ENCODE results near the gene COPE.

The COPE gene

DNA sequence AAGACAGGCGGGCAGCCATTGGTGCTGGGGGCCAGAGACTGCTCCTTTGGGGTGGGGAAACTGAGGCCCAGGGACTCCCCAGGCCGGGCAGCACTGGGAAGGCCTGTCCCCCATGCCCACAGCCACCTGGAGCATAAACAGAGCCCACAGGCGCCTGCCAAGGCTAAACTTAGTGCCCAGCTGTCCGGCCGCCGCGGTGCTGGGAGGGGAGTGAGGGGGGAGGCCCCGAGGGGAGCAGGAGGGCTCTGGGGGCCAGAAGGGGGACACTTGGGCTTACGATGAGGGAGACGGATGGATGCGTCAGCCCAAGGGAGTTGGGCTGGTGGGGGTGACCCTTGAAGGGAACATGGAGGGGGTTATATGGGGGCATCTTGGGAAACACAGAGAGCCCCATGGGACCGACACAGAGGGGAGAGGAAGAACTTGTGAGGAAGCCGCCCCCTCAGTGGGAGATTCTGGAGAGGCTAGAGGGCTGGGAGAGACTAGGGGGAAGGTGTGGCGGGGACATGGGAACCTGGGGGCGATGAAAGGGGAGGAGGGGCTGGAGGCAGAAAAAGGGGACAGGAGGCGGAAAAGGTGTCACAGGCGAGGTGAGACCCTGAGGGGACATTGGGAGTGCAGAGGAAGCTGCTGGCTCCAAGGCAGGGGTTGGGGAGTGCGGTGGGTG, 25.5 kb downstream of the COPE start:
- DNase-seq = no peak

DNA sequence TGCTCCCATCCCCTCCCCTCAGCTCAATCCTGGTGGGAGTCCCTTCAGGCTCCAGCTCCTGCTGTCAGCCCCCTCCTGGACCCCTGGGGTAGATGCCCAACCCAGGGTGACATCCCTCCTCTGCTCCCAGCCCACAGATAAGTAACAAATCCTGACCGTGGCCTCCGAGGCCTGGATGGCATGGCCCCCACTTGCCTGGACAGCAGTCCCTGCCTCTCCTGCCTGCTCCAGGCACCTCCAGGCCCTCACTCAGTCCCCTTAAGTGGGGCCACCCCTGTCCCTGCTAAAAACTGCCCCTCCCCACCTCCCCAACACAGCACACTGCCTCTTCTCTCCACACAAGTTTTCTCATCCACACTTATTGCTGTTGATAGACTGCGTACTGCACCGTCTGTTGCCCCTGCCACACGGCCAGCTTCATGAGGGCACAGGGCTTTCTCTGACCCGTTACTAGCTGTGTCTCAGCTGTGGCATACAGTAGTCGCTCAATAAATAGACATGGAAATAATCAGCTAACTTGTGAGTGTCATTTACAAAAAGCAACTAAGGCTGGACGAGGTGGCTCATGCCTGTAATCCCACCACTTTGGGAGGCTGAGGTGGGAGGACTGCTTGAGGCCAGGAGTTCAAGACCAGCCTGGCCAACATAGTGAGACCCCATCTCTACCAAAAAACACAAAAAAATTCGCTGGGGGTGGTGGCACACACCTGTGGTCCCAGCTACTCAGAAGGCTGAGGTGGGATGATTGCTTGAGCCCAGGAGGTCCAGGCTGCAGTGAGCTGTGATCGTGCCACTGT, 29.0 kb downstream of the COPE start:
- no peak for DNase-seq

DNA sequence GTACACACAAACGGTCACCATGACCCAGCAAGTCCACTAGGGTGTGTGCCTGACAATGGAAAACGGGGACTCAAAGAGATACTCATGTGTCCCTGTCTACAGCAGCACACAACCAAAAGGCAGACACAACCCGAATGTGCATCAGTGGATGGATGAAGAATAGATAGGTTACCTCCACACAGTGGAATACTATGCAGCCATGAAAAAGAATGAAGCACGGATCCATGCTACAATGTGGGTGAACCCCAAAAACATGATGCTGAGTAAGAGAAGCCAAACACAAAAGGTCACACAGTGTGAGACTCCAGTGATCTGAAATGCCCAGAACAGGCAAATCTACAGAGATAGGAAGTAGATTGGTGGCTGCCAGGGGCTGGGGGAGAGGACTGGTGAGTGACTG, 32.2 kb downstream of the COPE start:
- DNase-seq = no peak

DNA sequence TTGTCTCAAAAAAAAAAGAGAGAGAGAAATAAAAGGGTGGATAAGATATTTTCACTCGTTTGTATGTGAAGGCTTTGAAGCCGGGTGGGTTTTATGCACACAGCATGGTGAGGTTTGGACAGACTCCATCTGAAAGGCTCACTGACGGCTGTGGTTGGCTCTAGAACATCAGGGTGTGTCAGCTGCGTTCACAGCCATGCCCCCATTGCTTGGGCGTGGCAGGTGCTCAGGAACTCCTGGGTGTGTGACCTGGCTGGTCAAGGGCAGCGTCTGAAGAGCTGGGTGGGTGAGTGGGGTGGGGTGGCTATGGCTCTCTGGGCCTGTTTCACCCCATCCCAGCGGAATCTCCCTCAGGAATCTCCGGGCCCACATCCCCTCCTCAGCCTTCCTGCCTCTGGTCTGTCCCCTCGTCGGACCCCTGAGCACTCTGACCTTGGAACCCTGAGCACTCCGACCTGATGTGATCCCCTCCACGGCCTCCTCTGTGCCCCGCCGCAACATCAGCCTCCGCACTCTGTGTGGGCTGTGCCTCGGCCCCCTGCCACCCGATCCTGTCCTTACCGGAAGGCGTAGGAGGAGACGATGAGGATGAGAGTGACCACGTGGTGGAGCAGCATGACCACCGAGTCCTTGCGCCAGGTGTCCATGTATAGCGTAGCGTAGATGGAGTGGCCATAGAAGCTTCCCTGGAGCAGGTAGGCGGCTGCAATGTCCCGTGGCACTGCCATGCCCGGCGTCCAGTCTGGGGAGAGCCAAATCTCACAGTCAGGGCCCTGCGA, 35.5 kb downstream of the COPE start:
- DNase-seq = no peak

DNA sequence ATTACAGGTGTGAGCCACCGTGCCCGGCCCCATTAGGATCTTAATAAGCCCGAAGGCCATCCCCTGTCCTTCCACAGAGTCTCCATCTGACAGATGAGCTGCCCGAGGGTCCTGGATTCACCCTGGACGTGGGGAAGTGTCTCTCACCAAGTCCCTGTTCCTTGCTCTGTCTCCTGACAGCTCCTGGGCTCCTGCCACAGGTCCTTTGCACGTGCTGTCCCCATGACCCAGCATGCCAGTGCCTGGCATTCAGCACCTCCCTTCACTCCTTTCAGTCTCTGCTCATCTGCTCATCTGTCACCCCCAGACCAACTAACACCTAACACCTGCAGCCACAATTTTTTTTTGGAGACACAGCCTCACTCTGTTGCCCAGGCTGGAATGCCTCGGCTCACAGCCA, 37.7 kb downstream of the COPE start:
- DNase-seq = no peak

DNA sequence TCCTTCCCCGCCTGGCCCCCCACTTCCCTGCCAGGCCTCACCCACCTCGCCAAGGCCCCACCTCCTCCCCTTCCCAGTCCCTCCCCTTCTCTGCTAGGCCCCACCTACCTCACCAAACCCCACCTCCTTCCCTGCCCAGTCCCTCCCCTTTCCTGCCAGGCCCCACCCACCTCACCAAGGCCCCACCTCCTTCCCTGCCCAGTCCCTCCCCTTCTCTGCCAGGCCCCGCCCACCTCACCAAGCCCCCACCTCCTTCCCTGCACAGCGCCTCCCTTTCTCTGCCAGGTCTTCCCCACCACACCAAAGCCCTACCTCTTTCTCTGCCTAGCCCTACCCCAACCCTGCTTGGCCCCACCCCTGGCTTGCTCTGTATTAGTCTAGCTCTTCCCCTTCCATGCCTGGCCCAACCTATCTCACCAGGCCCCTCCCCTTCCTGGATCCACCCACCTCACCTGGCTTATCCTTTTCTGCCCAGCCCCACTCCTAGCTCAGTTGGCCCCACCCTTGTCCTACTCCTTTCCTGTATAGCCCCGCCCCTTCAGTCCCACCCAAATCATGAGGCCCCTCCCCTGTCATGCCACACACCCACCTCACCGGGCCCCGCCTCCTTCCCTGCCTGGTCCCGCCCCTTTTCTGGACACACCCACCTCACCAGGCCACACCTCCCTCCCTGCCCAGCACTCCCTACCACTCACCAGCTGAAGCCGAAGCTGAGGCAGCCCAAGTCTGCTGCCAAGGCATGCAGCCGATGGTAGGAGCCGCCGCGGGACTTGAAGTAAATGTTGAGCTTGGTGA, 39.4 kb downstream of the COPE start:
- DNase-seq = no peak

DNA sequence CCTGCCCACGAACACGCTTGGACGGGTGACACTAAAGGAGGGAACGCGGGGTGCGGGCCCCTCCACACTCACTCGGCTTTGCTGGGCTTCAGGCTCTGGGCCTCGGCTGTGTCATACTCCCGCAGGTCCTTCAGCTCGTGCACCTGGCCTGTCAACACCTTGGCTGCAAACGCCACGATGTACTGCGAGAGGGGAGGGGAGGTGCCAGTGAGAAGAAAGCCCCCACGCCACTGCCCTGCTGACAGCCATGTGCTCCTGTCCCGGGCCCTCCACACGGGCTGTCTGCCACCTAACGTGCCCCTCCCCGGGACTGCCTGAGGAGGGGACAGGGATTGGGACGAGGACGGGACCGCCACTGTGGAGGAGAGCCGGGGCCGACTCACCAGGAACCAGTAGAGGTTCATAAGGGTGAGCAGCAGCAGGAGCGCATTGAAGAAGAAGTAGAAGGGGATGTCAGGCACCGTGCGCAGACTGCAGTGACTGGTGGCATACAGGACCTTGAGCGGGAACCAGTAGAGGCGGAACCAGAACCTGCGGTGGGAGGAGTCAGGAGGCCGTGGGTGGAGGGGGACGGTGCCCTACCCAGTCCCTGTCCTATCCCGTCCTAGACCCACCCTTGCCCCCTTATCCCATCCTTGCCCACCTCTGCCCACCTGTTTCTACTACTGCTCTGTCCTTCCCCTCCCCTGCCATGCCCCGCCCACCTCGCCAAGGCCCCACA, 40.2 kb downstream of the COPE start:
- no peak for DNase-seq

DNA sequence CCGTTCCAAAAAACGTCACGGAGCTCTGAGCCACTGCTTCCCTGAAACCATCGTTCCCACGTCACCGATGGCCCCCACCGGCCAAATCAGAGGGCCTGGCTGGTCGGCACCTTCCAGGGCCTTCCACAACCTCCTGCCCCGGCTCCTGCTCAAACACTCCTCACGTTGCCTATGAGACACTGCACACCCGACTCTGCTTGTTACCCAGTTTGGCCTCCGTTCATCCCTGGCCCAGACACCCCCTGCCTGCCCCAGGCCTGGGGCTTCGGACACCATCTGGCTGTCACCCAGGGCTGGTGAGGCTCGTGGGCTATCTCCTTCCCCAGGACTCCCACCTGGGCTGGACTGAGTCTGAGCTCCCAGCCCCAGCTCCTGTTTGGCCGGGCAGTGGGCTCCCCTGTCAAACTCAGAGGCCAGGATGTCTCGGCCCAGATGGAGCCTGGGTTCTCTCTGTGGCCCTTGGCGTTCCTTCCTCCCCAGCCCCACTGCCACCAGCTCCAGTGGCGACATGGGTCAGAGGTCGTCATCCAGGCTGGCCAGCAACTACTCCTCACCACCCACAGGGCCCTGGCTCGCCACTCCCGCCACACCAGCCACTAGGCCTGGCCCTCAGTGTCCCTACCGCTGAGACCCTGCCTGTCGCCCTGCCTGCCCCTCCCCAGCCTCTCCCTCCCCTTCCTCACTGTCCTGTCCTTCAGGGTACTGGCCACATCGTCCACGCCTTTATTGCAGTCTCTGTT, 41.0 kb downstream of the COPE start:
- DNase-seq = no peak

DNA sequence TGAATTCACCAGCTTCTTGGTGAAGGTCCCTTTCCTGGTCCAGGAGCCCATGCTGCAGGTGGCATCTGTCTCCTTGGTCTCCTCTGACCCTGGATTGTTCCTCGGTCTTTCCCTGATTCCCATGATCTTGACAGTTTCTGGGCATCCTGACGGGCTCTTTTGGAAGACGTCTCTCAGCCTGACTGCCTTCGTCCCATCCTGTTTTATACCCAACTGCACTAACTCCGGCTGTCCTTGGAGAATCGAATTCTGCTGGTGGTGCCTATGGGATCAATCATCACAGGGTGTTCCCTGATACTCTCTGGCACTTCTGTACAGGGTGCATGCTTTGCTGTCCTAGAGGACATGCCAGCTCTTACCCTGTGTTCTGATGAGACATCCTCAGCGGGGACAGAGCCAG, 42.3 kb downstream of the COPE start:
- no peak for DNase-seq

DNA sequence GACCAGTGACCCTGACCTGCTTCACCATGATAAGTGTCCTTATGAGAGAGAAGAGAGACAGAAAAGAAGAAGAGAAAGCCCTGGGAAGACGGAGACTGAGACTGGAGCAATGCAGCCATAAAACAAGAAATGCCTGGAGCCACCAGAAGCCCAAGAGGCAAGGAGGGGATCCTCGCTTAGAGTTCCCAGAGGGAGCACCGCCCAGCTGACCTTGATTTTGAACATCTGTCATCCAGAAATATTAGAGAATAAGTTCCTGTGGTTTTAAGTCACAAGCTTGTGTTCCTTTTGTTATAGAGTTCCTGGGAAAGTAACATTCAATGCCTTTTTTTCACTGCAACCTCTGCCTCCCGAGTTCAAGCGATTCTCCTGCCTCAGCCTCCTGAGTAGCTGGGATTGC, 43.5 kb downstream of the COPE start:
- no peak for DNase-seq

DNA sequence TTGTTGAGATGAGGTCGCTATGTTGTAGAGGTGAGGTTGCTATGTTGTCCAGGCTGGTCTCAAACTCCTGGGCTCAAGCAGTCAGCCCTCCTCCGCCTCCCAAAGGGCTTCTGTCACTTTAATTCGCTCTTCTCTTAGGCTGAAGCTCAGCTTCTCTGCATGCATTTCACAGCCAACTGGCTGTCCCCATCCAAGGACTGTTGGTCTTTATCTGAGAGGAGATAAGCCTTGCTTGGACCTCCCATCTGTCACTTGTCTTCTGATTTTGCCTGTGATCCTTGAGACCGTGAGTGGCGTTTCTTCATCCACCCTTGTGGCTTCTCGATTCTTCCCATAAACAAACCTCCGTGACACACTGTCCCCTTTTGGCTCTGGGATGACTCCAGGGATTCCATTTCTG, 47.6 kb downstream of the COPE start:
- peak; percentile 35 for DNase-seq

DNA sequence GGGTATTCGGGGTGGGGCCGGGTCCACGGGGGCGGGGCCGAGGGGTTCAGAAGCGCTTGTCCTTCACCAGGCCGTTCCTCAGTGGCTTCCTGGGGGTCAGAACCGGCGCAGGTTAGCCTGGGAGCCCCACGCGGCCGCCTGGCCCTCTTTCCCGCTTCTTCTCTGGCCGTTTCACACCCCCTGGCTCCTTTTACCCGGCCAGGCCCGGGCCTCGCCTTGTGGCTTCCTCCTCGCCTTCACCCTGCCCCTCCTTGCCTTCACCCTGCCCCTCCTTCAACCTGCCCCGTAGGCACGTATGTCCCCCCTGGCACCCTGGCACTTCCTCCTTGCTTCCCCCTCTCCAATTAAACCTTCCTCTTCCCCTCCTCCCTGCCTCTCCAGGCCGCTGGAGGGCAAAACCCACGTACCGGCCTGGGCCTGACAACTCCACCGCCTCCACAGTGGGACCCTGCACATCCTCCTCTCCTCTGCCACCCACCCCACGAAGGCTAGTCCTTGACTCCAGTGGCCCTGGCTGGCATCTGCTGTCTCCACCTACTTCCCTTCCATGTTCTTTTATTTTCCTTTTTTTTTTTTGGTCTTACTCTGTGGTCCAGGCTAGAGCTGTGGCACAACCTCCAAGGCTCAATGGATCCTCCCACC, 48.5 kb downstream of the COPE start:
- no peak for DNase-seq

DNA sequence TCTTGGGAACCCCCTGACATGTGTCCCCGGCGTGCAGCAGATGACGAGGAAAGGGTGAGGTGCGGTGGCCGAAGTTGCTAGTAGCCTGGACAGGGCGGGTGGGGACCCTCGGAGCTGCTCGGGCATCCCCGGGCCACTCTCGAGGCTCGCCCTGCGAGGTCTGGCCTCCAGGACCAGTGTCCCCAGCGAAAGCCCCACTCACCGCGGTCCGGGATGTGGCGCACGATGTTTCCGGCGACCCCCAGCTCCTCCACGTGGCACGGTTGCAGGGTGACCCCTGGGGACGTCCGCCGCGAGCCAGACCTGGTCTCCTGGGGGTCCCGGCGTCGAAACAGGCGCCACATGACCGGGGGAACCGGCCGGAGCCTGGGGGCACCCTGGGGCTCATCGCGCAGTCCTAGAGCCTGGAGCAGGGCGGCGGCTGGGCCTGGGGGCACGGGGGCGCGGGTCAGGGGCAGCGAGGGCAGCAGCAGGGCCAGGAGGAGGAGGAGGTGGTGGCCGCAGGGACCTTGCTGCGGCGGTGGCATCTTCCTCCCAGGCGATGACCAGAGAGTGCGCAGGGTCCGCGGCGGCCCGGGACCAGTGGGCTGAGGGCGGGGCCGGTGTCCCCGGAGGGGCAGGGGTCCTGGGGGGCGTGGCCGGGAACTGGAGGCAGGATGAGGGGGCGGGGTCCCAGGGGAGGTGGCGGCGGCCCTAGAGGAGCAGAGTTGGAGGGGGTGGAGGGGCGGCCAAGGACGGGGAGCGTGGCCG, 49.2 kb downstream of the COPE start:
- DNase-seq = no peak

DNA sequence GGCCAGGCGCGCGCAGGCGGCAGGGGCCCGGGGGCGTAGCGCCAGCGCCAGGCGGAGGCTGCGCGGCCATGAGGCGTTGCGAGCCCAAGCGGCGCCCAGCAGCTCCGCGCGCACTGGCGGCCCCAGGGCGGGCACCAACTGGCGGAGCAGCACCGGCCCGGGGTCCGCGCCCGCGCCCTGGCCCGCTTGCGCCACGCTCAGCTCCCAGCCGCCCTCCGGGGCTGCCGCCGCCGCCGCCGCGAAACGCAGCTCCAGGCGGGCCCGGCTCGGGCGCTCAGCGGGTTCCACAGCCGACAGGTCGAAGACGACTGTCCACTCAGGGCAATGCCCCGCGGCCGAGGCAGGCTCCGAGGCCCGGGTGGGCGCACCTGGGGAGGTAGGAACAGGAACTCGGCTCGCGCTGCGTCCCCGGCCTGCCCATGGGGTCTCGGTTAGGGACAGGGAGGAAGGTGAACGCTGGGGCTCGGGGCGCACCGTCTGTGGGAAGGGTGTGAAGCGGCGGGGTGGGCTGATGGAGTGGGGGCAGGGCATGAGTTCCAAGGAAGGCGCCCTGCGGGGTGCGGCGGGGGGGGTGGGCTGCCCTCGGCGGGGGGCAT, 50.1 kb downstream of the COPE start:
- no peak for DNase-seq

DNA sequence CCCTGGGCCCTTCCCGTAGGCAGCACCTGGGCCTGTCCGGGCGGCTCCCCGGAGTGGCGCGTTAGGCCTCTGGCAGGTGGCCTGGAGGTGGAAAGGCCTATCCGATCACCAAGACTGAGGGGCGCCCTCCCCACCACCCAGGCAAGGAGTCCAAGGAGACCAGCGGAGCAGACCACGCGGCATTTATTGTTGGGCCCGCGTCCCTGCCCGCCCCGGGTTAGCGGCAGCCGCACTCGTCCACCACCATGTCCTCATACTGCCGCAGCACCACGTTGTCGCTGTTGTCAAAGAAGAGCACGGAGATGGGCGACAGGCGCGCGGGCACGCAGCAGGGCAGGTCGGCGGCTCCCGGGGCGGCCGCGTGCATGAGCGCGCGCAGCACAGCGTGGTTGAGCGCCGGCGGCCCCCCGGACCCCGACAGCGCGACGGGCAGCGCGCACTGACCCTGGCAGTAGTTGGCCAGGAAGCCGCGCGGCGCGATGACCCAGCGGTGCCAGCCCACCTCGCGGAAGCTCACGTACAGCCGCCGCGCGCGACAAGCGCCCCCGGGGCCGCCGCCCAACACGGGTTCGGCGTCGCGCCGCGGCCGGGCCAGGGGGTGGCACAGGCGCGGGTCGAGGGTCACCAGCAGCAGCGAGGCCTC, 50.7 kb downstream of the COPE start:
- no peak for DNase-seq

DNA sequence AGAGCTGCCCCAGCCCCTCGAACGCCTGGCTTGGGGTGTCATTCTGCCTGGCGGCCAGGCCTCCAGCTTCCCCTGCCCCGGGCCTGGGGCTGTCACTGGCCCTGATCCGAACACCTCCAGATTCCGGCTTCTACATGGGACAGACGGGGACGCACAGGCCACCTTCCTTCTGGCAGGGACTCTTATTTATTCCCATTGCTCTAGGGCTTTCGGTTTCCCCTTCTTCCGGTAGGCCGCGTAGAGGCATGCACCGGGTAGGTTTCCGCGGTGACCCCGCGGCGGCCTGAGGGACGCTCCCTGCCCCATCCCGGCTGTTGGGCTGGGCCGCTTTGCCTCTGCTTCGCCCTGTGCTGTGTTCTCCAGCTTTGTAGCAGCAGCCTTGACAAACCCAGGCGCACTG, 51.4 kb downstream of the COPE start:
- DNase-seq = no peak

DNA sequence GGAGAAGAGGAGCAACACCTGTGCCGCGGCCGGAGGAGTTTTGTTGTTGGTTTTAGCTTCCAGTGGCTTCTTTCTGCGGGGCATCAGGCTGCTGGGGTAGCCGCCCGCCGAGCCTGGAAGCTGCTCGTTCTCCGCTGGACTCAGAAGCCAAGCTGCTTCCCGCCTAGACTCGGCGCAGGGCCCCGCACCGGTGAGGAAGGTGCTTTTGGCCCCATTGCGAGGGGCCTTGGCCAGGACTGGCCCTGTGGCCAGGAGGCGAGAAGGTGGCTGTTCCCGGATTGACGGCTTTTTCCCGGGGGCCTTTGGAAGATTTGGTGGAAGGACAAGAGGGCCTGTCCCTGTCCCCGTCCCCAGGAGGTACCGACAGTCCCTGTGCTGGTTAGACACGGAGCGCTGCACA, 52.0 kb downstream of the COPE start:
- no peak for DNase-seq

DNA sequence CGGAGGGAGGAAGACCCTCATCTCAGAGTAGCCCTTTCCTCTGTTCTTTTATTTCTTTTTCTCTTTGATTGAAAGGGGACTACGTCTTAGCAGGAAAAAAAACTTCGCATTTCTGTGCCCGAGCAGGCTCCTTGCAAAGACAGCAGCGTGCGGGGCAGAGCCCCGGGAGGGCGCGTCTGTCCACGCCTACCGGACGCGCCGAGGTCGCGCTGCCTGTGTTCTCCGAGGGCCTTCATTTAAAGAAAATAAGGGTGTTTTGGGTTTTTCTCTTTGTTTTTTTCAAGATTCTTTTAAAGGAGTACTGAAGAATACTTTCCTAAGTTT, 52.4 kb downstream of the COPE start:
- no peak for DNase-seq

DNA sequence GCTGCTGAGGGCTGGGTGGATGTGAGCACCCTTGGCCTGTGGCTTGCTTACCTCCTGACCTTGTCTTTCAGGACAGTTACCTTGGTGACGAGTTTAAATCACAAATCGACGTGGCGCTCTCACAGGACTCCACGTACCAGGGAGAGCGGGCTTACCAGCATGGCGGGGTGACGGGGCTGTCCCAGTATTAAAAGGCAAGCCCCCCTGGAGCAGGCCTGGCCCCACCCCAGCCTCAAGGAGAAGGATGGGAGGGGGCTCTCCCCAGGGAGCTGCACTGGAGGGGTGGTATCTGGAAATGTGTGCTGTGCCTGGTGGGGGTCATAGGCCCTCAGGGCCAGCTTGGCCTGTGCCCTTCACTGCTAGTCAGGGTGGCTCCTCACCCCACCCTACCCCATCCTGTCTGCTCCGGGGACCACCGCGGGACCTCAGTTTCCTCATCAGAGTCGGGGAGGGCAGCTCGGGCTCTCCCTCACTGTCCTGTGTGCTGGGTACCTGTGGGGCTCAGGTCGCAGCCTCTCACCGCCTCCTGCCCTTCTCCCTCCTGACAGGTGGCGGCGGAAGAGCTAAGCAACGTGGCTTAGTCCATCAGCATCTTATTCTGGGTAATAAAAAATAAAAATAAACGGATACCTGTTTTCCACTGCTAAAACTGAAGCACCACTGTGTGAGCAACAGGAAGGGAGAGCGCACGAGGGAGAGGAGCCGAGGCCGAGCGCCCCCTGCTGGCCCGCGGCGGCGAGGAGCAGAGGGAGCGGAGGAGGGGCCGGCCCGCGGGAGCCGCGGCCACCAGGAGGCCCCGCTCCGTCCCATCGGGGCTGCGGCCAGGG, 53.0 kb downstream of the COPE start:
- DNase-seq = no peak

Data from NCI-H524 treated with DMSO at 0.1 percent for 48 hours (cell line).